ENCODE results near the gene NCAM1. TPM values are rescaled to one million over a fixed set of nuclear protein-coding genes. Genes with fewer than 3 reads are reported as not detected.

The NCAM1 gene
- total and polyA plus RNA-seq, 9 of the 15 experiments (the other 6 are each of a cell fraction or from before 2014, with no cell fraction given), result 0.09 to 0.23 TPM; not detected in 7

DNA sequence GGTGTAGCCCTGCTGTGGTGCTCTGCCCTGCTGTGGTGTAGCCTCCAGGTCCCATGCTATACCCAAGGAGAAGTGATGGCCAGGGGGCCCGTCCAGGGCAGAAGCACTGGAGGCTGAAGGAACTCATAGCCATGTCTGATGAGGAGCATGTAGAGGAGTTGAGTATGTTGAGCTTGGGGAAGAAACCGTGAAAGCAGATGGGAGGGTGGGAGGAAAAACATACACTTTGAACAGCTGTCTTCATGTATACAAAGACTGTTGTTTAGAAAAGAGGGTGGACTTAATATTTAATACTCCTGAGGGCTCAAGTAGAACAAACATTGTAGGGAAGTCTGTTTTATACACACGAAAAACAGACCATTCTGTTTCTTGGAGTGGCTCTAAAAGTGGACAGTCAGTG is 326.6 kb downstream of the NCAM1 start:
- Histone ChIP-seq H3K4me1 (replicated peaks in 1 of 2; ENCODE audit: control insufficient read depth in 2 of 2, insufficient read depth in 2 of 2, low read length in 2 of 2) (no peaks in the 10 kb centered on the region), H3K4me3 (no peak overlapping the region), H2AFZ (ENCODE audit: low read depth, low read length) (no peak overlapping the region), H3K9me3 (replicated peaks; ENCODE audit: control insufficient read depth, insufficient read depth, low read depth, low read length) (no peaks in the 10 kb centered on the region), H3K9ac (ENCODE audit: insufficient read depth in 1 of 2, low read depth in 2 of 2, low read length in 2 of 2) (no peak overlapping the region), H3K9me1 (ENCODE audit: control insufficient read depth, insufficient read depth, low read length) (no peaks in the 10 kb centered on the region), H3K79me2 (ENCODE audit: control insufficient read depth, insufficient read depth, low read length) (no peaks in the 10 kb centered on the region), H3K4me2 (ENCODE audit: insufficient read depth, low read length) (no peak overlapping the region), H4K20me1 (replicated peaks; ENCODE audit: control insufficient read depth, insufficient read depth, low read length) (no peaks in the 10 kb centered on the region; the same call in 1 of the 2 replicates), H3K27ac (ENCODE audit: extremely low read depth, low read depth, low read length) (no peak overlapping the region), H3K27me3 (ENCODE audit: control insufficient read depth in 2 of 2, insufficient read depth in 2 of 2, low read length in 2 of 2) (peaks cover 2 to 35% of the 10 kb centered on the region in 2 experiments; a peak in 3 of 5 replicates), H3K36me3 (ENCODE audit: control insufficient read depth, insufficient read depth, low read length) (no peaks in the 10 kb centered on the region)
- ChIA-PET CTCF (ENCODE audit: low intra/inter-chr PET ratio) (no interaction called here), POLR2A (no interaction called here)
- 0% methylated on average over 3 of the region's 3 CpGs for WGBS (ENCODE audit: insufficient coverage, low coverage, missing lambda C conversion rate)
- no peak for FAIRE-seq
- BruUV-seq (replicated peaks), result no TSS peak
- TF ChIP-seq HDAC6 (IDR thresholded peaks at IDR 0.05; ENCODE audit: low read depth, low read length) (no peak), DDX20 (tag; IDR thresholded peaks at IDR 0.05; ENCODE audit: low read depth) (no peak), RBM25 (IDR thresholded peaks at IDR 0.05; ENCODE audit: low read depth, low read length, severe bottlenecking) (no peak), ERF (CRISPR knock-in tag; IDR thresholded peaks at IDR 0.05) (no peak)
- TF ChIP-seq, protein P1, sequence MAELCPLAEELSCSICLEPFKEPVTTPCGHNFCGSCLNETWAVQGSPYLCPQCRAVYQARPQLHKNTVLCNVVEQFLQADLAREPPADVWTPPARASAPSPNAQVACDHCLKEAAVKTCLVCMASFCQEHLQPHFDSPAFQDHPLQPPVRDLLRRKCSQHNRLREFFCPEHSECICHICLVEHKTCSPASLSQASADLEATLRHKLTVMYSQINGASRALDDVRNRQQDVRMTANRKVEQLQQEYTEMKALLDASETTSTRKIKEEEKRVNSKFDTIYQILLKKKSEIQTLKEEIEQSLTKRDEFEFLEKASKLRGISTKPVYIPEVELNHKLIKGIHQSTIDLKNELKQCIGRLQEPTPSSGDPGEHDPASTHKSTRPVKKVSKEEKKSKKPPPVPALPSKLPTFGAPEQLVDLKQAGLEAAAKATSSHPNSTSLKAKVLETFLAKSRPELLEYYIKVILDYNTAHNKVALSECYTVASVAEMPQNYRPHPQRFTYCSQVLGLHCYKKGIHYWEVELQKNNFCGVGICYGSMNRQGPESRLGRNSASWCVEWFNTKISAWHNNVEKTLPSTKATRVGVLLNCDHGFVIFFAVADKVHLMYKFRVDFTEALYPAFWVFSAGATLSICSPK (IDR thresholded peaks at IDR 0.05; ENCODE audit: borderline replicate concordance), result no peak
- TF ChIP-seq, protein P2, sequence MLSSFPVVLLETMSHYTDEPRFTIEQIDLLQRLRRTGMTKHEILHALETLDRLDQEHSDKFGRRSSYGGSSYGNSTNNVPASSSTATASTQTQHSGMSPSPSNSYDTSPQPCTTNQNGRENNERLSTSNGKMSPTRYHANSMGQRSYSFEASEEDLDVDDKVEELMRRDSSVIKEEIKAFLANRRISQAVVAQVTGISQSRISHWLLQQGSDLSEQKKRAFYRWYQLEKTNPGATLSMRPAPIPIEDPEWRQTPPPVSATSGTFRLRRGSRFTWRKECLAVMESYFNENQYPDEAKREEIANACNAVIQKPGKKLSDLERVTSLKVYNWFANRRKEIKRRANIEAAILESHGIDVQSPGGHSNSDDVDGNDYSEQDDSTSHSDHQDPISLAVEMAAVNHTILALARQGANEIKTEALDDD (IDR thresholded peaks at IDR 0.05), result no peak
- intact Hi-C loops (cut with micrococcal nuclease), result loop anchor here (2.0 to 5.0 kb wide), 3 partner anchors 489 to 1066 kb away; no protein-coding TSS in a partner anchor
- in situ Hi-C loops (cut with MboI), result loop anchor here (10.0 kb wide), 1 partner anchor 703 kb away; no protein-coding TSS in a partner anchor
- no peak for DNase-seq (ENCODE audit: extremely low read depth in 1 of 4, low spot score in 3 of 4)
- no peak for ATAC-seq

All from K562 (cell line).